Endothelial cell of umbilical vein (primary cell): ENCODE data around the gene TBX4. TPM values are rescaled to one million over a fixed set of nuclear protein-coding genes. Genes with fewer than 3 reads are reported as not detected.

ENCODE experiments used
- BruUV-seq: library from RNA; stranded (reverse); fragments of 400-500 nt; replicated peaks from 2 replicates; lab custom pipeline; 2021; lab: Mats Ljungman, UMichigan
- CTCF ChIA-PET: fragments of 300-600, 350-600 bp; sonication (Branson Sonifier 250); formaldehyde crosslinking; loops from one replicate; lab custom pipeline; 2021; ENCODE audit warnings: antibody characterized with exemption, inconsistent platforms; lab: Charles Lee
- POLR2A ChIA-PET: fragments of 300-600, 350-600 bp; sonication (Branson Sonifier 250); formaldehyde crosslinking; loops from one replicate; lab custom pipeline; 2021; ENCODE audit warnings: antibody characterized with exemption, inconsistent platforms; lab: Charles Lee
- DNase-seq: peaks from one replicate; pipeline ENCODE4 v3.0.0-alpha.2; 2011; ENCODE audit warnings: low read depth, low spot score
- FAIRE-seq: peaks from 2 replicates; lab custom pipeline; 2011; peaks lifted over from hg19 to GRCh38; lab: Jason Lieb, UNC
- H2AFZ ChIP-seq: 2 replicates; pipeline ENCODE4 v1.6.0; 2012; ENCODE audit warnings: low read depth, low read length, control low read depth, inconsistent platforms
- H3K27ac ChIP-seq: 2 replicates; pipeline ENCODE4 v1.5.1; 2011; ENCODE audit warnings: low read depth, mild to moderate bottlenecking, control low read depth, low read length, moderate library complexity; ENCODE audit not compliant: insufficient read depth
- H3K27me3 ChIP-seq, 2 experiments: 2 replicates each; pipeline versions ENCODE4 v1.6.0 to v1.6.1; 2011; ENCODE audit warnings: low read length in 2 of 2, mixed read lengths in 1 of 2; ENCODE audit not compliant: control insufficient read depth in 2 of 2, insufficient read depth in 2 of 2
- H3K36me3 ChIP-seq, 2 experiments: 2 replicates in 1 of 2; 3 replicates in 1 of 2; pipeline ENCODE4 v1.5.1; 2011; ENCODE audit warnings: low read length in 2 of 2, mild to moderate bottlenecking in 1 of 2, moderate library complexity in 1 of 2; ENCODE audit not compliant: control insufficient read depth in 2 of 2, insufficient read depth in 2 of 2; ENCODE audit errors: extremely low read depth in 1 of 2
- H3K4me1 ChIP-seq: 3 replicates; pipeline ENCODE4 v1.5.1; 2011; ENCODE audit warnings: mild to moderate bottlenecking, low read length; ENCODE audit not compliant: control insufficient read depth, insufficient read depth; ENCODE audit errors: extremely low read depth
- H3K4me2 ChIP-seq: 2 replicates; pipeline ENCODE4 v1.6.1; 2011; ENCODE audit warnings: low read length, control low read depth, mixed read lengths; ENCODE audit not compliant: insufficient read depth
- H3K4me3 ChIP-seq, 3 experiments: fragments of 200-600 bp in 1 of 3; sonication (generic), shearing (Covaris generic) in 1 of 3; replicated peaks in 1 of 3; 2 replicates each; pipeline ENCODE4 v1.5.1; 2011 to 2016; ENCODE audit warnings: control low read depth in 3 of 3, low read length in 3 of 3, mild to moderate bottlenecking in 2 of 3, inconsistent platforms in 1 of 3, low read depth in 1 of 3, moderate library complexity in 1 of 3; ENCODE audit not compliant: insufficient read depth in 1 of 3
- H3K79me2 ChIP-seq: 2 replicates; pipeline ENCODE4 v1.6.0; 2012; ENCODE audit warnings: low read length, inconsistent platforms; ENCODE audit not compliant: control insufficient read depth, insufficient read depth
- H3K9ac ChIP-seq: replicated peaks from 2 replicates; pipeline ENCODE3; 2011; ENCODE audit warnings: low read length, control low read depth; ENCODE audit not compliant: insufficient read depth; ENCODE audit errors: extremely low read depth
- H3K9me1 ChIP-seq: replicated peaks from 3 replicates; pipeline ENCODE4 v1.6.0; 2011; ENCODE audit warnings: mild to moderate bottlenecking, low read length; ENCODE audit not compliant: control insufficient read depth, insufficient read depth; ENCODE audit errors: extremely low read depth
- H3K9me3 ChIP-seq: replicated peaks from 2 replicates; pipeline ENCODE4 v1.5.1; 2012; ENCODE audit warnings: low read length, inconsistent platforms; ENCODE audit not compliant: control insufficient read depth, insufficient read depth
- H4K20me1 ChIP-seq: replicated peaks from 2 replicates; pipeline ENCODE3; 2011; ENCODE audit warnings: mild to moderate bottlenecking, low read length; ENCODE audit not compliant: control insufficient read depth, insufficient read depth; ENCODE audit errors: extremely low read depth
- FOS ChIP-seq: IDR thresholded peaks from 2 replicates; pipeline ENCODE4 v1.6.1; 2011; ENCODE audit warnings: mild to moderate bottlenecking, low read length, moderate library complexity, borderline replicate concordance; ENCODE audit not compliant: insufficient read depth
- JUN ChIP-seq: IDR thresholded peaks from 2 replicates; pipeline ENCODE4 v1.6.1; 2011; ENCODE audit warnings: borderline replicate concordance, low read depth; ENCODE audit not compliant: insufficient read length, insufficient read depth
- MAX ChIP-seq: IDR thresholded peaks from 2 replicates; pipeline ENCODE4 v1.6.1; 2011; ENCODE audit not compliant: insufficient read depth, insufficient read length
- MYC ChIP-seq: IDR thresholded peaks from one replicate; pipeline ENCODE4 v1.6.1; 2011; ENCODE audit warnings: mild to moderate bottlenecking, low read depth, low read length
- POLR2AphosphoS5 ChIP-seq: IDR thresholded peaks from 2 replicates; pipeline ENCODE4 v1.6.1; 2012; ENCODE audit warnings: low read depth, mild to moderate bottlenecking, control low read depth, low read length, moderate library complexity; ENCODE audit not compliant: insufficient read depth
- dilution Hi-C: fragments of 300-500 bp; cut with MboI; formaldehyde crosslinking; loops from one replicate; pipeline ENCODE4 v1.15.0; 2019; ENCODE audit warnings: low sequenced_read_pairs; ENCODE audit not compliant: extremely low pct_ligation_motif_present
- intact Hi-C: fragments of 100-400 bp; cut with micrococcal nuclease; formaldehyde crosslinking; loops from one replicate; pipeline ENCODE4 v1.10.0; 2022
- polyA plus RNA-seq, 4 experiments: library from polyadenylated mRNA; depleted of rRNA in 3 of 4; stranded (reverse) in 3 of 4; unstranded in 1 of 4; fragments of >200 nt; gene quantifications; 2 replicates each; pipeline versions ENCODE4 v1.2.1 to v1.2.3, GENCODE V29; 2011 to 2012; ENCODE audit warnings: missing spikeins in 1 of 4
- total RNA-seq: library from RNA; stranded (reverse); gene quantifications from 2 replicates; pipeline ENCODE4 v1.2.3, GENCODE V29; 2021
- TF ChIP-seq, protein P1 (sequence below), 2 donors: IDR thresholded peaks; 1 replicate in 1 of 2; 2 replicates in 1 of 2; pipeline ENCODE4 v1.5.1; 2011; ENCODE audit warnings: low read length in 2 of 2, mild to moderate bottlenecking in 2 of 2, moderate library complexity in 2 of 2, control low read depth in 1 of 2, inconsistent platforms in 1 of 2, low read depth in 1 of 2; ENCODE audit not compliant: insufficient read depth in 1 of 2; ENCODE audit errors: extremely low read depth in 1 of 2

TBX4 gene
- total and polyA plus RNA-seq, 2 donors (not counting 3 experiments of a cell fraction or from before 2014, with no cell fraction given), result not detected

- no peak overlapping the region for H3K4me3 ChIP-seq
- no peak for DNase-seq
- no peaks in the 10 kb centered on the region for H3K79me2 ChIP-seq
- no peaks in the 10 kb centered on the region for H3K9me3 ChIP-seq
- H3K4me2 ChIP-seq, result no peak overlapping the region
- H4K20me1 ChIP-seq, result no peaks in the 10 kb centered on the region
- no TSS peak for BruUV-seq
- H3K9ac ChIP-seq, result no peak overlapping the region
- no peak for FAIRE-seq
- TF ChIP-seq, protein P1, sequence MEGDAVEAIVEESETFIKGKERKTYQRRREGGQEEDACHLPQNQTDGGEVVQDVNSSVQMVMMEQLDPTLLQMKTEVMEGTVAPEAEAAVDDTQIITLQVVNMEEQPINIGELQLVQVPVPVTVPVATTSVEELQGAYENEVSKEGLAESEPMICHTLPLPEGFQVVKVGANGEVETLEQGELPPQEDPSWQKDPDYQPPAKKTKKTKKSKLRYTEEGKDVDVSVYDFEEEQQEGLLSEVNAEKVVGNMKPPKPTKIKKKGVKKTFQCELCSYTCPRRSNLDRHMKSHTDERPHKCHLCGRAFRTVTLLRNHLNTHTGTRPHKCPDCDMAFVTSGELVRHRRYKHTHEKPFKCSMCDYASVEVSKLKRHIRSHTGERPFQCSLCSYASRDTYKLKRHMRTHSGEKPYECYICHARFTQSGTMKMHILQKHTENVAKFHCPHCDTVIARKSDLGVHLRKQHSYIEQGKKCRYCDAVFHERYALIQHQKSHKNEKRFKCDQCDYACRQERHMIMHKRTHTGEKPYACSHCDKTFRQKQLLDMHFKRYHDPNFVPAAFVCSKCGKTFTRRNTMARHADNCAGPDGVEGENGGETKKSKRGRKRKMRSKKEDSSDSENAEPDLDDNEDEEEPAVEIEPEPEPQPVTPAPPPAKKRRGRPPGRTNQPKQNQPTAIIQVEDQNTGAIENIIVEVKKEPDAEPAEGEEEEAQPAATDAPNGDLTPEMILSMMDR (IDR thresholded peaks at IDR 0.05; ENCODE audit: extremely low read depth in 1 of 2, insufficient read depth in 1 of 2, low read depth in 1 of 2, low read length in 2 of 2), result no peak
- TF ChIP-seq POLR2AphosphoS5 (no peak), MYC (no peak), FOS (no peak), MAX (no peak), JUN (no peak)
- H2AFZ ChIP-seq, result no peak overlapping the region
- dilution Hi-C loops (no loop called here), intact Hi-C loops (no loop called here)
- no peaks in the 10 kb centered on the region for H3K4me1 ChIP-seq
- H3K27ac ChIP-seq, result no peak overlapping the region
- no peaks in the 10 kb centered on the region for H3K36me3 ChIP-seq
- POLR2A ChIA-PET, result no interaction called here
- peaks cover 2% of the 10 kb centered on the region for H3K9me1 ChIP-seq
- CTCF ChIA-PET, result interaction anchor here (0.6 kb wide), 1 partner anchor 639 kb away, joined by 3 read pairs; no protein-coding TSS in a partner anchor
- peaks cover 2 to 6% of the 10 kb centered on the region in 2 experiments for H3K27me3 ChIP-seq
Measured at GRCh38 chr17:61519139-61519538, 66.9 kb downstream of the TBX4 start.
